UCSD-AML1 (cell line): ENCODE measurements around the gene RPL27.

Source experiments
- DNase-seq: peaks from one replicate; lab custom pipeline; 2025; ENCODE audit not compliant: unreplicated experiment; lab: John Stamatoyannopoulos, UW

Gene RPL27

GRCh38 chr17:43051969-43052368 is 53.8 kb downstream of the RPL27 start:
- DNase-seq = no peak
